Measurements from ENCODE around the gene PWP1. TPM values are rescaled to one million over a fixed set of nuclear protein-coding genes. Genes with fewer than 3 reads are reported as not detected.

The PWP1 gene
- total RNA-seq, 1 donor from 2014 or later = 63.0 TPM

DNA sequence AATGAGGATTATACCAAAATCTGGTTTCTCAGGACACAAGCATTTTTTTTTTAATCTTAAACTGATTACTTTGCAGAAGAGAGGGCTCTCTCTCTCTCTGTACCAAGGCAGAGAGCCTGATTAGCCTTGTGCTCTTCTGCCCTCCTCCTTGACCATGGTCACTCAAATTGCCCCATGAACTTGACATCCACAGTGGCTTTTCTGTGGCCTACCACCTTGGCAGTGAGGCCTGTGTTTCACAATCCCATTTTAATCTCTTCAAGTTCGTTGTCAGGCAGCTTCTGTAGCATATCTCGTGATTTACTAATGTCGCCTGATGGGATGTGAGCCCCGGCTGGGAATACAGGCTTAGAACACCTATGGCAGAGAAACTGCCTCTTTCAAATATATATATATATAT lies 30.7 kb upstream of the PWP1 start:
- no peak overlapping the region for H3K4me3 Mint-ChIP-seq
- Histone ChIP-seq H3K4me3 (no peak overlapping the region), H3K9me3 (ENCODE audit: low read depth) (no peaks in the 10 kb centered on the region), H3K27ac (no peak overlapping the region), H3K36me3 (no peaks in the 10 kb centered on the region), H3K79me2 (ENCODE audit: low read depth) (no peaks in the 10 kb centered on the region), H3K4me1 (peaks cover 8% of the 10 kb centered on the region), H2AFZ (replicated peaks) (no peak overlapping the region), H3K4me2 (no peak overlapping the region), H4K20me1 (ENCODE audit: low read depth) (no peaks in the 10 kb centered on the region), H3F3A (ENCODE audit: low read depth) (no peaks in the 10 kb centered on the region), H3K9ac (no peak overlapping the region), H3K27me3 (no peaks in the 10 kb centered on the region)
- H3K9me3 Mint-ChIP-seq = no peaks in the 10 kb centered on the region
- no peaks in the 10 kb centered on the region for H3K36me3 Mint-ChIP-seq
- peaks cover 7% of the 10 kb centered on the region for H3K27me3 Mint-ChIP-seq (ENCODE audit: insufficient read depth, low read depth)
- peaks cover 6% of the 10 kb centered on the region for H3K4me1 Mint-ChIP-seq
- no peak overlapping the region for H3K27ac Mint-ChIP-seq
- no peak for TF ChIP-seq EZH2phosphoT487 (IDR thresholded peaks at IDR 0.05)
- TF ChIP-seq EZH2 (IDR thresholded peaks at IDR 0.05) = no peak
- TF ChIP-seq, protein P1, sequence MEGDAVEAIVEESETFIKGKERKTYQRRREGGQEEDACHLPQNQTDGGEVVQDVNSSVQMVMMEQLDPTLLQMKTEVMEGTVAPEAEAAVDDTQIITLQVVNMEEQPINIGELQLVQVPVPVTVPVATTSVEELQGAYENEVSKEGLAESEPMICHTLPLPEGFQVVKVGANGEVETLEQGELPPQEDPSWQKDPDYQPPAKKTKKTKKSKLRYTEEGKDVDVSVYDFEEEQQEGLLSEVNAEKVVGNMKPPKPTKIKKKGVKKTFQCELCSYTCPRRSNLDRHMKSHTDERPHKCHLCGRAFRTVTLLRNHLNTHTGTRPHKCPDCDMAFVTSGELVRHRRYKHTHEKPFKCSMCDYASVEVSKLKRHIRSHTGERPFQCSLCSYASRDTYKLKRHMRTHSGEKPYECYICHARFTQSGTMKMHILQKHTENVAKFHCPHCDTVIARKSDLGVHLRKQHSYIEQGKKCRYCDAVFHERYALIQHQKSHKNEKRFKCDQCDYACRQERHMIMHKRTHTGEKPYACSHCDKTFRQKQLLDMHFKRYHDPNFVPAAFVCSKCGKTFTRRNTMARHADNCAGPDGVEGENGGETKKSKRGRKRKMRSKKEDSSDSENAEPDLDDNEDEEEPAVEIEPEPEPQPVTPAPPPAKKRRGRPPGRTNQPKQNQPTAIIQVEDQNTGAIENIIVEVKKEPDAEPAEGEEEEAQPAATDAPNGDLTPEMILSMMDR (IDR thresholded peaks at IDR 0.05) = no peak
- no peak for DNase-seq (ENCODE audit: low spot score)

- no peaks in the 10 kb centered on the region for H3K9me3 Mint-ChIP-seq
- Histone ChIP-seq H3K4me2 (no peak overlapping the region), H2AFZ (replicated peaks) (no peak overlapping the region), H3F3A (ENCODE audit: low read depth) (no peaks in the 10 kb centered on the region), H3K4me3 (no peak overlapping the region), H3K79me2 (ENCODE audit: low read depth) (no peaks in the 10 kb centered on the region), H3K9ac (no peak overlapping the region), H3K27ac (no peak overlapping the region), H3K4me1 (peaks cover 11% of the 10 kb centered on the region), H3K9me3 (ENCODE audit: low read depth) (no peaks in the 10 kb centered on the region), H3K27me3 (no peaks in the 10 kb centered on the region), H4K20me1 (ENCODE audit: low read depth) (no peaks in the 10 kb centered on the region), H3K36me3 (no peaks in the 10 kb centered on the region)
- TF ChIP-seq EZH2 (IDR thresholded peaks at IDR 0.05) (no peak), EZH2phosphoT487 (IDR thresholded peaks at IDR 0.05) (no peak)
- TF ChIP-seq, protein P1 (IDR thresholded peaks at IDR 0.05) = no peak
- DNase-seq (ENCODE audit: low spot score) = no peak
- H3K27ac Mint-ChIP-seq = no peak overlapping the region
- no peak overlapping the region for H3K4me3 Mint-ChIP-seq
- peaks cover 6% of the 10 kb centered on the region for H3K4me1 Mint-ChIP-seq
- H3K36me3 Mint-ChIP-seq = no peaks in the 10 kb centered on the region
- H3K27me3 Mint-ChIP-seq (ENCODE audit: insufficient read depth, low read depth) = peaks cover 7% of the 10 kb centered on the region
Observed at GRCh38 chr12:107655281-107656065, 30.1 kb upstream of the PWP1 start.

GRCh38 chr12:107656302-107656701 lies 29.3 kb upstream of the PWP1 start:
- H3K9me3 Mint-ChIP-seq = no peaks in the 10 kb centered on the region
- peaks cover 5% of the 10 kb centered on the region for H3K27me3 Mint-ChIP-seq (ENCODE audit: insufficient read depth, low read depth)
- no peak for DNase-seq (ENCODE audit: low spot score)
- peaks cover 17% of the 10 kb centered on the region for H3K4me1 ChIP-seq
- no peak overlapping the region for H3K9ac ChIP-seq
- no peak overlapping the region for H2AFZ ChIP-seq (replicated peaks)
- H3K4me3 ChIP-seq = no peak overlapping the region
- H3K36me3 Mint-ChIP-seq = no peaks in the 10 kb centered on the region
- H3K27me3 ChIP-seq = no peaks in the 10 kb centered on the region
- H3K27ac Mint-ChIP-seq = no peak overlapping the region
- H4K20me1 ChIP-seq (ENCODE audit: low read depth) = no peaks in the 10 kb centered on the region
- H3K9me3 ChIP-seq (ENCODE audit: low read depth) = no peaks in the 10 kb centered on the region
- no peaks in the 10 kb centered on the region for H3F3A ChIP-seq (ENCODE audit: low read depth)
- no peaks in the 10 kb centered on the region for H3K79me2 ChIP-seq (ENCODE audit: low read depth)
- H3K36me3 ChIP-seq = no peaks in the 10 kb centered on the region
- no peak overlapping the region for H3K4me3 Mint-ChIP-seq
- peaks cover 3% of the 10 kb centered on the region for H3K4me1 Mint-ChIP-seq
- H3K4me2 ChIP-seq = no peak overlapping the region
- H3K27ac ChIP-seq = no peak overlapping the region
- TF ChIP-seq EZH2phosphoT487 (IDR thresholded peaks at IDR 0.05) = no peak

GRCh38 chr12:107657133-107657532 lies 28.5 kb upstream of the PWP1 start:
- Mint-ChIP-seq H3K36me3 (no peaks in the 10 kb centered on the region), H3K4me1 (no peaks in the 10 kb centered on the region), H3K27ac (no peak overlapping the region), H3K9me3 (no peaks in the 10 kb centered on the region), H3K4me3 (no peak overlapping the region), H3K27me3 (ENCODE audit: insufficient read depth, low read depth) (peaks cover 4% of the 10 kb centered on the region)
- no peak overlapping the region for H3K4me2 ChIP-seq
- no peak for DNase-seq (ENCODE audit: low spot score)
- H3K27ac ChIP-seq = no peak overlapping the region
- H3K27me3 ChIP-seq = no peaks in the 10 kb centered on the region
- no peaks in the 10 kb centered on the region for H3F3A ChIP-seq (ENCODE audit: low read depth)
- H2AFZ ChIP-seq (replicated peaks) = no peak overlapping the region
- H4K20me1 ChIP-seq (ENCODE audit: low read depth) = no peaks in the 10 kb centered on the region
- H3K9ac ChIP-seq = no peak overlapping the region
- TF ChIP-seq EZH2phosphoT487 (IDR thresholded peaks at IDR 0.05) (no peak), EZH2 (IDR thresholded peaks at IDR 0.05) (no peak)
- TF ChIP-seq, protein P1 (IDR thresholded peaks at IDR 0.05) = no peak
- peaks cover 14% of the 10 kb centered on the region for H3K4me1 ChIP-seq
- no peaks in the 10 kb centered on the region for H3K79me2 ChIP-seq (ENCODE audit: low read depth)
- H3K9me3 ChIP-seq (ENCODE audit: low read depth) = no peaks in the 10 kb centered on the region
- H3K4me3 ChIP-seq = no peak overlapping the region
- H3K36me3 ChIP-seq = no peaks in the 10 kb centered on the region
